HAP-1 (cell line): ENCODE measurements around the gene KRT80.

ENCODE experiments used
- DNase-seq, 2 experiments: peaks; one replicate each; pipeline ENCODE4 v3.0.0-alpha.2; 2016 to 2020; ENCODE audit warnings: low spot score in 2 of 2
- H3K27me3 ChIP-seq: fragments of 250-450 bp; sonication (Bioruptor Pico); 2 replicates; pipeline ENCODE4 v1.5.1; 2020; ENCODE audit warnings: low read depth, mild to moderate bottlenecking, moderate library complexity
- H3K36me3 ChIP-seq: fragments of 250-450 bp; sonication (Bioruptor Pico); replicated peaks from 2 replicates; pipeline ENCODE4 v1.5.1; 2020; ENCODE audit warnings: mild to moderate bottlenecking
- H3K4me1 ChIP-seq: fragments of 250-450 bp; sonication (Bioruptor Pico); 2 replicates; pipeline ENCODE4 v1.5.1; 2020; ENCODE audit warnings: mild to moderate bottlenecking
- H3K4me3 ChIP-seq: fragments of 250-450 bp; sonication (Bioruptor Pico); 2 replicates; pipeline ENCODE4 v1.5.1; 2020; ENCODE audit warnings: mild to moderate bottlenecking, moderate library complexity
- H3K9me3 ChIP-seq: fragments of 250-450 bp; sonication (Bioruptor Pico); 2 replicates; pipeline ENCODE4 v1.5.1; 2020; ENCODE audit warnings: mild to moderate bottlenecking, moderate library complexity
- in situ Hi-C: fragments of 300-500 bp; cut with MboI; formaldehyde crosslinking; loops from 3 replicates; pipeline ENCODE4 v1.14.3; 2020; ENCODE audit warnings: low sequenced_read_pairs, inconsistent platforms, mixed read lengths

Gene KRT80

DNA sequence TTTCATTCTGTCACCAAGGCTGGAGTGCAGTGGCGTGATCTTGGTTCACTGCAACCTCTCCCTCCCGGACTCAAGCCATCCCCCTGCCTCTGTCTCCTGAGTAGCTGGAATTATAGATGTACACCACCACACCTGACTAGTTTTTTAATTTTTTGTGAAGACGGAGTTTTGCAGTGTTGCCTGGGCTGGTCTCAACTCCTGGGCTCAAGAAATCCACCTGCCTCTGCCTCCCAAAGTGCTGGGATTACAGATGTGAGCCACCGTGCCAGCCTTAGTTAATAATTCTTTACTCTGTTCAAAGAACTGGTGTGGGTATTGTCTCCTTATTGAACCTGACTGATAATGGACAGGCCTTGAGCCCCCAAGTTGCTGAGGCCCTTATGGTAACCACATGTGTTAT, 30.9 kb upstream of the KRT80 start:
- H3K36me3 ChIP-seq, result no peaks in the 10 kb centered on the region
- DNase-seq, result no peak
- no peak overlapping the region for H3K4me3 ChIP-seq
- peaks cover 52% of the 10 kb centered on the region for H3K27me3 ChIP-seq
- H3K9me3 ChIP-seq, result no peaks in the 10 kb centered on the region
- no peaks in the 10 kb centered on the region for H3K4me1 ChIP-seq
- in situ Hi-C loops, result no loop called here

DNA sequence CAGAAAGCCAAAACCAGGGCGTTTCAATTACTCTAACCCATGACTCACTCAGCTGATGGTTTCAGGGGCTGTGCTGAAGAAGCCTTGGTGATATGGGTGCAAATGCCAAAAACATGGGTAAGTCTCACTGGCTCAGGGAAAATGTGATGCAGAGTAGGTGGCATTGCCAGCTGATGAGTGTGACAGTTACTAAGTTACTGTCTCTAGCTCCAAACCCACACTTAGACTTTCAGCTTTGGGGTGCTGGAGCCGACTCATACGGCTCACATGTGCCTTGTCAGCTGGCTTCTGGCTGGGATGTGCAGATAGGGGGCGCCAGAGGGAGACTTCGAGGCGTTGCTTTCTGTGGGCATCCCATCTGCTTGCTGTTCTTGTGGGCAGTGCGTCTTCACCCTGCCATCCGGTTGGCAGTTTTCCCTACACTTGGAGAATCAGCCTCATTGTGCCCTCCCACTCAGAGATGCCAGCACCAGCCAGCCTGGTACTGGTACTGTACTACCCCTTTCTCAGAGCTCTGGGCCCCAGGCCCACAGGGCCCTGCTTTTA, 30.2 kb upstream of the KRT80 start:
- Histone ChIP-seq H3K36me3 (no peaks in the 10 kb centered on the region), H3K4me1 (no peaks in the 10 kb centered on the region), H3K9me3 (no peaks in the 10 kb centered on the region), H3K27me3 (peaks cover 47% of the 10 kb centered on the region), H3K4me3 (no peak overlapping the region)
- in situ Hi-C loops, result no loop called here
- DNase-seq, result peak in 1 of 2 experiments; percentile 84

DNA sequence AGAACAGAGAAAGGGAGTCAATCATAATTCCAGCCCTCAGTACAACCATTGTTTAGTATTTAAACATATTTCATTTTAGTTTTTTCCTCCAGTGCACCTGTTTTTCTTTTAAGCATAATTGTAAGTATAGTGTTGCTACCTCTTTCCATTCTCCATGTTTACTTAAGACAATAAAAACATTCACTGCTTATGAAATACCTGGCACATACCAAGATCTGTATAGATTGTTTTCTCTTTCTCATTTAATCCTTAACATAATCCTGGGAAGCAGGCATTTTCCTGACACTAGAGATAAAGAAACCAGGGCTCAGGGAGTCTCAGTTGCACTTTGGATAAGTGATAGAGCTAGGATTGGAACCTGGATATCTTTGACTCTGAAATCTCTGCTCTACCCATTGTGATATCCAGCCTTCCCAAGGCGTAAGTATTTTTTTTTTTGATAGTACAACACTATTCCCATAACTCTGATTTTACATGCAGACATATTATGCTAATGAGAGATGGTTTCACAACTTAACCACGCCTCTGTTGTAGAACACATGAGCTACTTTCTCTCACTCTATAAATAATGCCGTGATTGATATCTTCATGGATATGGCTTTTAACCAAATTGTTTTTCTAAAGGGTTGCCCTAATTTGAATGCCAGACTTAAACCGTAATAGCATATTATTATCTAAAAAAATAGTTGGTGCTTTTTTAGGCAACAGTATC, 29.4 kb upstream of the KRT80 start:
- DNase-seq, result no peak
- Histone ChIP-seq H3K36me3 (no peaks in the 10 kb centered on the region), H3K27me3 (peaks cover 43% of the 10 kb centered on the region), H3K9me3 (no peaks in the 10 kb centered on the region), H3K4me1 (no peaks in the 10 kb centered on the region), H3K4me3 (no peak overlapping the region)
- in situ Hi-C loops, result no loop called here

DNA sequence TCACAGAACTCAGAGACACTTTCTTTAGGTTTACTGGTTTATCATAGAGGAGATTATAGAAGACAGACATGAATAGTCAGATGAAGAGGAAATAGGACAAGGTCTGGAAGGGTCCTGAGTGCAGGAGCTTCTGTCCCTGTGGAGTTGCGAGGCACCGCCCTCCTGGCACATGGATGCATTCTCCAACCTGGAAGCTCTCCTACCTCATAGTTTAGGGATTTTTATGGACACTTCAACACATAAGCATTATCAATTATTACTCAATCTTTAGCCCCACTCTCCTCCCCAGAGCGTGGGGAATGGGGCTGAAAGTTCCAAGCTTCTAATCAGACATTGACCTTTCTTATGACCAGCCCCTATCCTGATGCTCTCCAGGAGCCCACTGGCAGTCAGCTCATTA, 28.7 kb upstream of the KRT80 start:
- in situ Hi-C loops, result no loop called here
- Histone ChIP-seq H3K9me3 (no peaks in the 10 kb centered on the region), H3K4me1 (no peaks in the 10 kb centered on the region), H3K36me3 (no peaks in the 10 kb centered on the region), H3K27me3 (peaks cover 43% of the 10 kb centered on the region), H3K4me3 (no peak overlapping the region)
- DNase-seq, result no peak

DNA sequence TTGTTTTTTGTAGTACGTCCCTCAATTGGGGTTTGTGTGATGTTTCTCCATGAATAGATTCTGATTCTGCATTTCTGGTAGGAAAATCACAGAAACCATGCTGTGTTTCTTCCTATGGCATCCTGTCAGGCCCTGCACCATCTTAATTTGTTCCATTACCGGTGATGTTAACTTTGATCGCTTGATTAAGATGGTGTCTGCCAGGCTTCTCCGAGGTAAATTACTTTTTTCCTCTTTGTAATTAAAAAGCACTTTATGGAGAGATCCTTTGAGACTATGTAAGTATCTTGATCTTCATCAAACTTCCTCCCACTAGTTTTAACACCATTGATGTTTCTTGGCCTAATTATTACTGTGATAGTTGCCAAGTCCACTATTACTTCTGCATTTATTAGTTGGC, 26.2 kb upstream of the KRT80 start:
- in situ Hi-C loops, result no loop called here
- no peaks in the 10 kb centered on the region for H3K9me3 ChIP-seq

DNA sequence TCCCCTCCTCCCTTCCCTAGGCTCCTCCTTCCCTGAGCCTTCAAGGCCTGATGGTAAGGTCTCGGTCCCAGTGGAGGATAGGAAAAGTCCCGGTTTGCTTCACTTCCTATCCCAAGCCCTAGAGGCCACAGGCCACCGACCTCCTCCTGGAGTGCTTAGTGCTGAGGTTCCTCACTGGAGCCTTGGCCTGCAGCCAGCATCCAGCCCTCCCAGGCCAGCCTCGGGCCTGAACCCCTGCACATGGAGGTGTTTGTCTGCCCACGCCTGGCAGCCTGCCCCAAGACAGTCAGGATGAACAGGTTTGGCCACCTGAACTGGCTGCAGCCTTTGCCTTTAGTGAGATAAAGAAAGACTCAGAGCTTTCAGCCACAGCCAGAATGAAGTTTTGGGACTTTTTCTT, 25.4 kb upstream of the KRT80 start:
- Histone ChIP-seq H3K4me3 (no peak overlapping the region), H3K36me3 (no peaks in the 10 kb centered on the region), H3K9me3 (no peaks in the 10 kb centered on the region), H3K4me1 (no peaks in the 10 kb centered on the region), H3K27me3 (peaks cover 24% of the 10 kb centered on the region)
- DNase-seq, result no peak
- in situ Hi-C loops, result no loop called here

More for the DNA sequence above, 26.2 kb upstream of the KRT80 start:
- Histone ChIP-seq H3K27me3 (peaks cover 29% of the 10 kb centered on the region), H3K4me1 (no peaks in the 10 kb centered on the region), H3K4me3 (no peak overlapping the region), H3K36me3 (no peaks in the 10 kb centered on the region)
- no peak for DNase-seq

DNA sequence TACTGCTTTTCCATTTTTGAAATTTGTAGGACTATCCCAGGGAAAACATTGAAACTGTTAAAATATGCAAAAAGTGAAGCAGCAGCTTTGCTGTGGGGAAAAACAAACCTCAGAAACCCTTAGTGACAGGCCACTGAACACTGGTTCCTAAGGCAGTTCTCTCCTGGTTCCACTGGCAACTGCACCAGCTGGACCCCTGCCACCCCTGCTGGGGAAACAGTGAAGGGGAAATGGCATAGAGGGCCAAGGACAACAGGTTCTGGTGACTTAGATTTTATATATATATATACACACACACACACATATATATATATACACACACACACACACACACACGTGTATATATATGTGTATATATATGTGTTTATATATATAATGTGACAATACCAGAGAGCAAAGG, 25.0 kb upstream of the KRT80 start:
- Histone ChIP-seq H3K4me3 (no peak overlapping the region), H3K36me3 (no peaks in the 10 kb centered on the region), H3K9me3 (no peaks in the 10 kb centered on the region), H3K4me1 (no peaks in the 10 kb centered on the region), H3K27me3 (peaks cover 20% of the 10 kb centered on the region)
- no peak for DNase-seq
- in situ Hi-C loops, result no loop called here

DNA sequence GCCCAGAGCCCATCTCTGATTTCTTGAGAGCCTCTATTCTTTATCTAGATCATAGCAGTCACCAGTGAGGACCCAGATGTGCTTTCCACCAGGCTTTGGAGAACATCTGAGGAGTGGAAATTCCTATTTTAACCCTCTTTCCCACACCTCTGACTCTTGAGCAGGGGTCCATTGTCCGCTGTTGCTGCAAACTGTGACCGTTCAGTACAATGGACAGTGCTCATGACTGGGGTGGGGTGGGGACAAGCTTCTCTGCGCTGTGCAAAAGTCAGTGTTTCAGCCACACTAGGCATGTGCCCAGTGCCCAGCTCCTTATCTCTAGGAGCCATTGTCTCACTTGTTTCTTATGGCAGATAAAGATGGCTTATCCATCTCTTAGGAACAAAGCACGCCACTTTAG, 24.3 kb upstream of the KRT80 start:
- DNase-seq, result no peak
- Histone ChIP-seq H3K36me3 (no peaks in the 10 kb centered on the region), H3K9me3 (no peaks in the 10 kb centered on the region), H3K27me3 (peaks cover 16% of the 10 kb centered on the region), H3K4me3 (no peak overlapping the region), H3K4me1 (no peaks in the 10 kb centered on the region)
- in situ Hi-C loops, result no loop called here

DNA sequence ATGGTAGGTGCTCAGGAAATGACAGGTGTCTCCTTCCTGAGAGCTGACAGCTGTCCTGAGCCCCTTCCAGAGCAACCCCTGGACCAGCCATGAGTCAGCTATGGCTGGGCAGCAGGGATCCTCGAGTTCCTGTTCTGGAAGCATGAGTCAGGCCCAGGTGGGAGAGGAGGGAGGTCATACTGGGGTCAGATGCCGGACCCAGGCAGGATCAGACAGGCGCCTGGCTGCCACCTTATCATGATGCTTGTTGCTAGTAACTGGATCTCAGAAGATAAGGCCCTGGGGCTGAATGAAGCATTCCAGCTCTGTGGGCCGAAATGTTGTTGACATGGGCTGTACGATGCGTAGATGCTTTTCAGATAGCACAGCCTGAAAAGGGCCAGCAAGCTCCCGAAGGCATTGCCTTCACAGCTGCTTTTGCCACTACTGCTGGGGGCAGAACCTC, 23.8 kb upstream of the KRT80 start:
- in situ Hi-C loops, result no loop called here
- DNase-seq, result no peak
- no peaks in the 10 kb centered on the region for H3K36me3 ChIP-seq
- H3K27me3 ChIP-seq, result peaks cover 12% of the 10 kb centered on the region
- no peaks in the 10 kb centered on the region for H3K9me3 ChIP-seq
- H3K4me1 ChIP-seq, result no peaks in the 10 kb centered on the region
- H3K4me3 ChIP-seq, result no peak overlapping the region

DNA sequence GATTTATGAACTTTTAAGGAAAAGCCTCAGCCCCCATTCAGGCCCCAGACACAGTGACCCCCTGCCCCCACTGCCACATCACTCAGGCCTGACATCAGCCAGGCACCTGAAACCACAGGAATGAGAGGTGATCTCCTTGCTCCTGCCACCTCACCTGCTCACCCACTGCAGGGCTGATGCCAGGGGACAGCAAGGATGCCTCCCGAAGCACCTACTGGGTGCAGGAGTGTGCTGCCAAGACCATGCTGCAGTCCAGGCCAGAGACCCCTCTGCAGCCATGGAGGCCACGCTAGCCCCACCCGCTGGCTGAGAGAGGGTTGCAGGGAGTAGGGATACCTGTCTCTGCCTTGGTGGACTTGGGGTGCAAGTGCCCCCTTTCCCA, 22.6 kb upstream of the KRT80 start:
- no peak for DNase-seq
- in situ Hi-C loops, result no loop called here
- Histone ChIP-seq H3K27me3 (peaks cover 4% of the 10 kb centered on the region), H3K4me3 (no peak overlapping the region), H3K9me3 (no peaks in the 10 kb centered on the region), H3K36me3 (no peaks in the 10 kb centered on the region), H3K4me1 (no peaks in the 10 kb centered on the region)

DNA sequence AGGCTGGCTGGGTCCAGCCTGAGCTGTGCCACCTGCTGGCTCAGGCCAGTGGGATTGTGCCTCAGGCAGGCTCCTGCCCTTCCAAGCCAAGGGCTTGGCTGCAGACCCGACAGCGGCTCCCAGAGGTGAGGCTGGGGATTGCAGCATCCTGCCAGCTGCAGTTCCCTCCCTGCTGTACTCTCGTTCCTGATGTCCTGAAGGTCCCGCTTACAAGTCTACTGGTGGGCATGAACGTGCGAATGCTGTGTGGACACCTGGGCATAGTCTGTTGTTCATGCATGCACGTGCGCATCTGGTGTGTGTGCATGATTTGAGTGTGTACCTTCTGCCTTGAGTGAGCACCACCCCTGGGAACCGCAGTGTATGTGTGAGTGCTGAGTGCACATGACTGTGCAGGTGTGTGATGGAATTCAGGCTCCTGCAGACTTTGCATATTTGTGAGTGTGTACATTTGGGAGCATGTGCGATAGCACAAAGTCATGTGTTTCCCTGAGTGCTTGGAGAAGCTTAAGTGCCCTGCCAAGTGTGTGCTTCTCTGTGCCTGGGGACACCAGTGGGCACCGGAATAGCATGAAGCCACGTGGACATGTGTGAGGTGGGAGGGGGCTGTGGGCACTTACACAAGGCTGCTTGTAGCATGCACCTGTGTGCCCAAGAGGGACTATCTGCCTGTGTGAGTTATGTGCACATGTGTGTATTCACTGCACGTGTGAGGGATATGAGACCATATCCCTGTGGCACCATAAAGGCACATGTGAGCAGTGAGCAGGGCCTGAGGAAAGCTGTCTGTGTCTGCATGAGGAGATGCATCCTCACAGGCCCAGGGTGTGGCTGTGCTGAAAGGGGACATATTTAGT, 22.0 kb upstream of the KRT80 start:
- Histone ChIP-seq H3K4me1 (no peaks in the 10 kb centered on the region), H3K27me3 (peaks cover 7% of the 10 kb centered on the region), H3K4me3 (no peak overlapping the region), H3K9me3 (no peaks in the 10 kb centered on the region), H3K36me3 (no peaks in the 10 kb centered on the region)
- peak; percentile 49 to 87 for DNase-seq
- in situ Hi-C loops, result no loop called here

DNA sequence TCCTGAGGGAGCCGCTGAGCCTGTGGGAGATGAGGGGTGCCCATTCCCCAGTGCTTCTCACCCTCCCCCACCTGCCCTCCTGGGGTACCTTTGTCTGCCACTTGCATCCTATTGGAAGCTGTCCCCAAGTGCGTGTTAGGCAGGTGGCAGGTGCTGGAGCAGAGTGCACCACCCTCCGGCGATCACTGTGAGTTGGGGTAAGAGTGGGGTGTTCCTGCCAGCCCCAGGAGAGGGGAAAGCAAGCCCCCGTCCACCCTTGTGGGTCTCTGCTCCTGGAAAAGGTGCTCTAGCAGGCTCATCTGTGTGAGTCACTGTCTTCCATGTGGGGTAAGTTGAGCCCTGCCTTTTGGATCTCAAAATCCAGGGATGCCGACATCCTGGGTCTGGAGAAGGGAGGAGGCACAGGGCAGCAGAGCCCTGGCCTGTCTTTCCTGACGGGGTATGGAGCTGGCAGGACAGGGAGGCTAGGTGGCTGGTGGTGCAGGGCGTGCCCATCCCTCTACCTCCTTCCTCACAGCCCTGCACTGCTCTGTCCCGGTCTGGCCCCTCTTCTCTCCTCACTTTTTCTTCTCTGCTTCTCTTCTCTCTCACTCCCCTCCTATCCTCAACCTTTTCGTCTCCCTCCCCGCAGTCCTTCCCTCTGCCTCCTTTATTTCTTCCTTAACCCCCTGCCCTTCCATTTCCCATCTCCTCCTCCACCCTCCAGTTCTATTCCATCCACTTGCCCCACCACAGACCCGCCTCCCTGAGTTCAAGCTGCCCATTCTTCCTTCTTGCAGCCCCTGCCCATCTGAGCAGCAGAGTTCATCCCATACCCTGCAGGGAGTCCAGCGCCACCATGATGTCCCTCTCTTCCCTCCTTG, 21.1 kb upstream of the KRT80 start:
- H3K36me3 ChIP-seq, result no peaks in the 10 kb centered on the region
- no peaks in the 10 kb centered on the region for H3K9me3 ChIP-seq
- no peaks in the 10 kb centered on the region for H3K4me1 ChIP-seq
- peaks cover 14% of the 10 kb centered on the region for H3K27me3 ChIP-seq
- DNase-seq, result no peak
- H3K4me3 ChIP-seq, result no peak overlapping the region
- in situ Hi-C loops, result no loop called here

DNA sequence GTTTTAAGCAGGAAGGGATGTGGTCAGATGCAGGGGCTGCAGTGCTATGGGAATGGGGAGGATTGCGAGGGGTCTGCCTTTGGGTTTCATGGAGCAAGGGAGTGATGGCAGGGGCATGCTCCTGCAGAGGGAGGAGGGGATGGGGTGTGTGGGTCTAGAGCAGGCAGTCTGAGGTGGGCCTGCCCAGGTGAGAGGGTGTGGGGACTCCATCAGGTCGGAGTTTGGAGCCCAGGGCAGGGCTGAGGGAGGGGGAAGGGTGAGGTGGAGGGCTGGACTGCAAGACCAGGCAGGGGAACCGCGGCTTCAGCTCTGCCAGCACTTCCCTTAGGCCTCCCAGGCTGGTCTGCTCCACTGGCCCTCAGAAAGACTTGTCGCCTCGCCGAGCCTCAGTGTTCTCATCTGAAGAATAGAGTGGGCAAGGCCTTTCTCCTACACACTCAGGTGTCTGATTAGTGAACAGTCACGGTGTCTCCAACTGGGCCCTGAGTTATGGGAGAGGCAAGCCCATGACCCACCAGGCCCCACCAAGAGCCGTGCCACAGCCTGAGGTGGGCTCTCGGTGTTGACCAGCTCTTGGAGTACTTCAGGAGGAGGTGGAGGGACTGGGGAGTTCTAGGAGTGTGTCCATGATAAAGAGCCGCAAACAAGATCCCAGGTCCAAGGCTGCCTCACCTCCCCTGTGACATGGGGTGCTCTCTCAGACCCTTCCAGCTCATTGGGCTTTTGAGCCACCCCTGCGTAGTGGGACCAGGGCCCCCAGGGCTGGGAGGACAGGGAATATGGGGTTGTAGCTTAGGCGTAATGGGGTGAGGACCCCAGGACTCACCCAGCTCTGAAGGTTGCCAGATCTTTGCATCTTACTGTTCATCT, 20.1 kb upstream of the KRT80 start:
- in situ Hi-C loops, result no loop called here
- Histone ChIP-seq H3K4me1 (no peaks in the 10 kb centered on the region), H3K9me3 (no peaks in the 10 kb centered on the region), H3K36me3 (no peaks in the 10 kb centered on the region), H3K4me3 (no peak overlapping the region), H3K27me3 (peaks cover 16% of the 10 kb centered on the region)
- DNase-seq, result no peak
